ENCODE data around the gene GPSM1.

The GPSM1 gene

DNA sequence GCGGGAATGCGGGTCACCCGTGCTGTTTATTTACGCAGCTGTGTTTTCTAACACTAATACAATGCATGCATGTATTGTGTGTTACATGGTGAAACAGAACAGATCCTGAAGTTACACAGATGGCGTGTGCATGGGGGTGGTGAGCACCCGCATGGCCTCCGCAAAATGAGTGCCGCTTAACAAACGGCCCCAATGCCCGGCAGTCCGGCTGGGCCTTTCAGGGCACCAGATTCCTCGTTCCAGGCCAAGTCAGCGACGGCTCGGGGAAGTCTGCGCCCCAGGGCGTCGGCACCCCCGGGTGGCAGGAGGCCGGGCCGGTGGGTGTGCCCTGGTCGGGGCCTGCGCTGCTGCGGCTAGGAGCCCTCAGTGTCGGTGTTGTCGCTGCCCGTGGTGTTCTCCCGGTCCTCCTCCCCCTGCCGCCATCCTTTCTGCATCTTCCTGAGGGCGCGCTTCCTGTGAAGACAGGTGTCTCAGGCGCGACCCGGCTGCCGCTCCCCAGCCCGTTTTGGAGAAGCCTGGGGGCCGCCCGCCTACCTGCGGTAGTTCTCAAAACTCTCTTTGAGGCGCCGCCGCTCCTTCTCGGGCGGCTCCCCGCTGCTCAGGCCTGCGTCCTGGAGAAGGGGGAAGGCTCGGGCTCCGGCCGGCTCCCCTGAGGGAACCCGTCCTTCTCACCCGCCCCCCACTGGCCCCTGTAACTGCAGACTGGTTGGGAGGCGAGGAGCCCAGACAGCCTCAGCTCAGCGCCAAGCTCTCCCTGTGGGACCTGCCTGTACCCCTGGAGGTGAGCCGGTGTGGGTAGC lies 36.8 kb downstream of the GPSM1 start:
- no peak for DNase-seq

DNA sequence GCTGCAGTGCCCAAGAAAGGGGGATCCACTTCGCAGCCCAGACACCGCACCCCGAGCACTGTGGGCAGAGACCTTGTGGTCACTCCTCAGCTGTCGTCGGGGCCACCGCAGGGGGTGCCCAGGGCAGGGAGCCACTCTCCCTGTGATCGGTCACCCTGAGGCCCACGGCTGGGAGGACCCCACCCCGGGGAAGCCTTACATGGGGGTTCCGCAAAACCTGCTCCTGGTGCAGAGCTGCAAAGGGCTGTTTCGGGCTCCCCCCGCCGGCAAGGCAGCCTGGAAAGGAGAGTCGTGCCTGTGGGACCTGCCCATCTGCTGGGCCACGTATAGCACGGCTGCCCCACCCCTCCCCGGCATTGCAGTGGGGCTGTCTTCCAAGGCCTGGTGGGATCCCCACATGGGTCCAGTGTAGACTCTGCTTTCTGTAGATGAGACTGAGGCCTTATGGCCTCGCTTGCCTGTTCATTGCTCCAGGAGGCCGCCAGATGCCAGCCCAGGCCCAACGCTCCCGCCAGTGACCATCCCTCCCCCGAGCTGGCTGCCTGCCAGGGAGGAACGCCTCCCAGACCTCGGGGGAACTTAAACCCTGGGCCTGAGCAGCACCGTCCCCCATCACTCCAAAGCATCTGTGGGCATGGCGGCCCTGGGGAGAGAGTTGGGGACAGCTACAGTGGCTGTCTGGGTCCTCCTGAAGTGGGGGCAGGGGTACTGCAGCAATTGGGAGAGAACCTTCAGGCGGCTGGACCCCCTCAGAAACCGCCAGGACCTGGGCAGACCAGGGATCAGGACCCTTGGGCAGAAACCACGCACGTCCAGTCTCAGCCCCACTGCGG lies 37.8 kb downstream of the GPSM1 start:
- DNase-seq = no peak

DNA sequence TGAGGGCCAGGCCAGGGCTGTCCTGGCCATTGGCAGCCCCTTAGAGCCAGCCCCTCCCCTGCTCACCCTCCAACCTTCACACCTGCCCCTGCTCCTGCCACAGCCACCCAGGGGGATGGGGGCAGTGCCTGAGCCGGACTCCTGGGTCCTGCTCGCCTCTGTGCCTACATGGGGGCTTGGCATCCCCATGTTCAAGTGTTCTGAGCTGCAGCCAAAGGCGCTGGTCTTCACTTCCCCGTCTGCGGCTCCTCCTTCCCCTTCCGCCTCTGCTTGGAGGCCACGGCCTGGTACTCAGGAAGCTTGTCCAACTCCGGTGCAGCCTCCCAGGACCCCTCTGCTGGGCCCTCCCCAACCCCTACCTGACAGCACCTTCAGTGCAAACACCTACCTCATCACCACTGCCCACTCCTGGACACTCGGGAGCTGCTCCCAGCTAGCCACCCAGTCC lies 38.5 kb downstream of the GPSM1 start:
- DNase-seq = no peak

DNA sequence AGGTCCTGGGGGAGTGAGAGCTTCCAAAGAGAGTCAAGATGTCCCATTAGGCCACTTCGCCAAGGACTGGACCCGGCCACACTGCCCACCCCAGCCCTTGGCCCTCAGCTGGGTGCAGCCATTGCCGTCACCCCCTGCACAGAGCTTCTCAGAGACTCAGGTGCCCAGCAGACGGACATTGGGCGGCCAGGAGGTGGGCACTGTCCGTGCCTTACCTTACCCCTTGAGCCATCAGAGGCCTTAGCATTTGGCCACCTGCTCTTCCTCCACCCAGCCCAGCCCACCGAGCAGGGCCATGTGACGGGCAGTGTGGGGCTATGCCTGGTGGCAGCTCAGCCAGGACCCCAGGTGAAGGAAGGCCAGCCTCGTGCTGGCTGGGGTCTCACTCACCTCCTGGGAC lies 39.5 kb downstream of the GPSM1 start:
- no peak for DNase-seq

DNA sequence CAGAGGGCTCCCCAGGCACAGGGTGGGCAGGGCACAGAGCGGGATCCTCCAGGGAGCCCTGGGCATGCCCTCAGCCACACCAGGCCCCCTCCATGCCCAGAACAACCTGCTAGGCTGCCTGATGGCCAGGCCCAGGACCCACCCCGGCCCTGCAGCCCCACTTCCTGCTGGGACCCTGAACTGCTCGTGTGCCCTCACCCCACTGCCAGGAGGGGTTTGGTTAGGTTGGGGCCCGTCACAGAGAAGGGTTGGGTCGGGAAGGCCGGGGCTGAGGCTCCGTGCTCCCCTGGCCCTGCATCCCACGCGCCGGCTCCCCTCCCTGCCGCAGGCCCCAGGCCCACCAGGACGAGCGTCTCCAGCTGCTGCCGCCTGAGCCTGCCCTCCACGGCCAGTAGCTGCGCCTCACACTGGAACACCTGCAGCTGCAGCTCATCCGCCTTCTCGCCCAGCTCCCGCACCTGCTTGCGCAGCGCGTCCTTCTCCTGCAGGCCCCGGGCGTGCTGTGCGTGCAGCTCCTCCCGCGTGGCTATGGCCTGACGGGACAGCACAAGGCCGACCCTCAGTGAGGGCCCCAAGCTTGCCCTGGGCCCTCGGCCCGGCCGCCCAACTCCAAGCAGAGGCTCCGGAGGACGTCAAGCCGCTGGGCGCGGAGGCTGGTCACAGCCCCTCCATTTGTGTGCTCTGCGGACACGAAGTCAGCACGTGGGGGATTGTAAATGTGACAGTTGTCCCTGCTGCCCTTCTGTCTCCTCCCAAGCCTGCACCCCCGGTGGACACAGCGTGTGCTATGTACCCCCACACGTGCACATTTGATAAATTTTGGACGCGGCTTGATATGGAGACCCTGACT lies 40.2 kb downstream of the GPSM1 start:
- no peak for DNase-seq

DNA sequence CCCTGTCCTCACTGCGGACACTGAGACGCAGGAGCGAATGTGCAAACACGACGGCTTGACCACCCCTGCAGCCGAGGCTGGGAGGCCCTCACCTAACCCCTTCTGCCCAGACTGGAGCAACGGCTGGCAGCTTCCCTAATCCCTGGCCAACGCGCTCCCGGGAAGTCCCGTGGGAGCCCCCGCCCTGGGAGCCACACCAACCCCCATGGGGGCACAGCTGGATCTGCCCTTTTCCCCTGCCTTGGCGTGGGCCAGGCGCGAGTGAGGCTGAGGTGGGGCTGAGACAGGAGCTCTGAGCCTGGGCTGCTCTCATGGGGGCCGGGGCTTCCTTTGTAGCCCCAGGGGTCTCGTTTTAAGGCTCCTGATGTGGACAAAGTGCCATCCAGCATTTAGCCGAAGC lies 40.9 kb downstream of the GPSM1 start:
- DNase-seq = no peak

DNA sequence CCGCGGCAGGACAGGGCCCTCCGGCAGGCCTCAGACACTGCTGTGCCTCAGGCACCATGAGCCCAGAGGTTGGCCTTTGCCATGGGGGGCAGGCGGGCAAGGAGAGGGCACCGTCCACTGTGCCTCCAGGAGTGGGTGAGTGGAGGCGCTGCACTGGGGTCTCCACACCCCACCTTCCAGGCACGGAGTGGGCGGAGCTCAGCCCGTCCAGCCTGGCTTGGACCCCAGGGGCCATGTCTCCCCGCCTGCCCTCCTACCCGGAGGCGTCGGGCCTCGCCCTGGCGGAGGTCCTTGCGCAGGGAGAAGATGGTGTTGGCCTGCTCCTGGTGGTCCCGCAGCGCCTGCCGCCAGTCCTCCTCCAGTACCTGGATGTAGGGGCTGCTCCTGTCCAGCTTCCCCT lies 42.7 kb downstream of the GPSM1 start:
- DNase-seq = no peak

DNA sequence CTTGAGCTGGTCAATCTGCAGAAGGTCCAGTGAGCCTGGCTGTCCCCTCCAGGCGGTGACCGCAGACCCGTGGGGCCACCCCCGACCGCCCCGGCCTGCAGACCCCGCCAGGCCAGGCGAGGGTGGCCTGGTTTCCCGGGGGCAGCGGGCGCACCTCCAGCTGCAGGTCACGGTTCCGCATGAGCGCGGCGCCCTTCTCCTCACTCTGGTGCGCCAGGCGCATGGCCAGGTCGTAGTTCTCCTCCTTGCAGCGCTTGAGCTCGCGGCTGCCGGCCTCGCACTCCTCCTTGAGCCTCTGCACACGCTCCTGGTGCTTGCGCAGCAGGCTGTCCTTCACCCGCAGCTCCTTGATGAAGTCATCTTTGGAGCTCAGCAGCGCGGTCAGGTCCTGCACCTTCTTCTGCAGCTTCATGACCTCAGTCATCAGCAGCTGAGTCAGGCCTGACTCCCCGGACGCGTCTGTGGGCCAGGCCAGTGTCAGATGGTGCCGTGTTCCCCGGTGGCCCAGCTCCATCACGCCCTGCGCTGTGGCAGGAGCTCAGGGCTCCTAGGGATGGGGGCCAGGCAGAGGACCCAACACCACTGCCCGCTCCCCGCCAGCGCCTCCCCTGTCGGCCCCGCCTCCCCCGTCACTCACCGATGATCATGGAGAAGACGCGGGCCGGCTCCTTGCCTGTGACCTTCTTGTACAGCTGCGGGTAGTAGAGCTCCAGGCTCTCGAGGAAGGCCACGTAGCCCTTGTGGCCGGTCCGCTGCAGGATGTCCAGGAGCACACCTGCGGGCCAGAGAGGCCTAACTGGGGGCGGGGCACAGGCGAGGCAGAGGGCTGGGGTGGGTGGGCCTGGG lies 43.6 kb downstream of the GPSM1 start:
- DNase-seq = no peak

DNA sequence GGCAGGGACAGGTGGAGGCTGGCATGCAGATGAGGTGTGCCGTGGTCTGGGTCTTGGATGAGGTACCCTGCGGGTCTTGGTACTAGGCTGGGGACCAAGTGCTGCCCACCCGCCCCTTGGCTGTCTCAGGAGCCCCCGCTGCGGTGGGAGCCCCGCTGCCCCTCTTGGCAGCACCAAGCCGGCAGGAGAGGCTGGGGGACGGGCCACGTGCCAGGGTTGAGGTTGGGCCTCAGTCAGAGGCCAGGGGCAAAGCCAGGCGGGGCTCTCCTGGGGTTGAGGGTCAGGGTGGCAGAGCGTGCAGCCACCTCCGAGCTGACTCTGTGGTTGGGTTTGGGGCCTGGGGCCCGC lies 44.2 kb downstream of the GPSM1 start:
- no peak for DNase-seq

DNA sequence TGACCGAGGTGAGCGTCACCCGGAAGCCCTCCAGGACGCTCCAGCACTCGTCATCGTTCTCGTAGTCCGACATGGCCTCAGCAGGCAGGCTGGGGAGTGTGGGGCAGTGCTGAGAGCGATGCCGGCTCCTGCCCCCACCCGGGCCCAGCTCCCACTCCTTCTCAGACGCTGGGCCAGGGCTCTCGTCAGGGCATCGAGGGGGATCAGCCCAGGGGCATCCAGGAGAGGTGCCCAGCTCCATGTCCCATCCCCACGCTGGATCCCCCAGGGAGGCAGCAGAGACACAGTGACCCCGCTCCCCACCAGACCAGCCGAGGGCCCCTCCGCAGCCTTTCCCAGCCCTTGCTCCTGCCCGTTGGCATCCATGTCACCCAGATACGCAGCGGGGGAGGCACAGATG lies 44.7 kb downstream of the GPSM1 start:
- no peak for DNase-seq

DNA sequence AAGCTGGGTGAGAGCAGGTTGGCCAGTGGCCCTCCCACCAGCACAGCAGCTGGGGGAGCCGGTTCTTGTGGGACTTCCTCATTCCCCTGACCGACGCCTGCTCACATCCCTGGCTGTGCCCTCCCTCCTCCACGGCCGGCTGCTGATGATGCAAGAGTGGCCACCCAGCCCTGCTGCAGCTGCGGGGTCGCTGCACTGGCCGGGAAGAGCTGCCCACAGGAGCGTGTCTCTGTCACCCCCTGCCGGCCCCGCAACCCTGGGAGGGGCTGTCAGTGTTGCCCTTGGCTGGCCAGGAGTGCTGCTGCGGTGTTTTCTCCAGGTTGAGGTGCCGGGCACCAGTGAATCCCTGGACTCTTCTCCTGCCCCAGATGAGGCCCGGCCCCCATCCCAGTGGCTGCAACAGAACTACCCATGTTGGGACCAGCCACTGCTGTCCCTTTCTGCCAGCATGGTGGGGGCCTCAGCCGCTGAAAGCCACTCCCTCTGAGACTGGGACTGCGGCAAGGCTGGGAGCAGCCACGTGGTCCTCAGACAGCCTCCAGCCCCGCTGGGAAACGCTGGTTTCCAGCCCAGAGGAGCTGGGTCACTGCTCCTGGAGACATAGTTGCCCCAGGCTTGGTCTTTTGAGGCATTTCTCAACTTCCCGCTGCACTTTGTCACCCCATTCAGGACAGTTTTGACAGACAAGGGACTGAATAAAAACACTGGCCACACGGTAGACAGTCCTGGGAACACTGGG lies 45.4 kb downstream of the GPSM1 start:
- no peak for DNase-seq

DNA sequence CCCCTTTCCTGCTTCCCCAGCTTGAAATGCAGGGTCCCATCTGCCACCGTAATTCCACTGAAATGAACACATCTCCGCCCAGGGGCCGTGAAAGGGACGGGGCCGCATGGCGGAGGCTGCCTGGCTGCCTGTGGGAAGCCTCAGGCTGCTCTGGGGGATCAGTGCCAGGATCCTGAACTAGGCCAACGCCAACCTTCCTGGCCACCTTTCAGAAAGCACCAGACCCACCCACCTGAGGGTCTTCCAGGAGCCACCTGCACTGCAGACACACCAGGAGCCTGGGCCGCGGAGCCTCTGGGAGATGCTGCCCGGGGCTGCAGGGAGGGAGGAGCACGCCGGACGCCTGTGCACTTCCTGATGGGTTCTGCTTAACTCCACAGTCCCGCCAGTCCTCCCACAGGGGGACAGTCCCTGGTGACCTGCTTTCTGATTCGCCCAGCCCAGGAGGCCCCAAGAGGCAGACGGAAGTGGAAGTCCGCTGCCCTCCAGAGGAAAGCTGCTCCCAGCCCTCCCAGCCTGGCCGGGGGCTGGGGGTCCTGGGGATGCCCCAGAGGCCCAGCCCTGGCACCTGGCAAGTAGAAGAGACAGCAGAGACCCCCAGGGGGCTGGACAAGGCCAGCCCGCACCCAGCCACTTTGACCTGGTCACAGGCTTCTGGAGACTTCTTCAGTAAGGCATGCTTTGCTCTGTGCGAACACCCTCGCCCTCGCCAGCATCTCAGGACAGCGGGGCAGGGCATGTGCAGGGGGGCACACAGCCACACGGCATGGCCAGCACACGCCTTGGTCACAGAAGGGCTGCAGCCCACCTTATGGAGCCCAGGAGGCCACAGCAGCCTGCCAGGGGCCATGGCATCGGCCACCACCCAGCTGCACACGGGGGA lies 46.2 kb downstream of the GPSM1 start, which contains the start of gene CARD9:
Gene CARD9, minus strand, starts transcription at position 370 of the 883 bp plus-strand sequence. CDS start 1,591 bp downstream, outside the sequence.
- DNase-seq = no peak

DNA sequence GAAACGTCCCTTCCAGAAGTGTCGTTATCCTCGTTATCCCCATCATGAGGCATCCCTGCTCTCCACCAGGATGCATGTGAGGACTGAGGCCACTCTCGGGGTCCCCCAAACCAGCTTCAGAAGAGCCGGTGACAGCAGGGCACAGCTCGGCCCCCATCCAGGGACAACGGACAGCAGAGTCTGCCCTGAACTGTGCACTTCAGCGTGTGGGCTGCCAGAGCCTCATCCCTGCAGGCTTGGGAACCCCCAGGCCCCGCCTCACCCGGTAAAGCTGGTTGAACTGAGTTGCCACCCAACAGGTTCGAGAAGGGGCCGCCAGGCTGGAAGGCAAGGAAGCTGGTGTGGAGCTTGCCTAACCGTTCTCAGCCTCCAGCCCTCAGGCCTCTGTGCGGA lies 46.8 kb downstream of the GPSM1 start:
- no peak for DNase-seq

DNA sequence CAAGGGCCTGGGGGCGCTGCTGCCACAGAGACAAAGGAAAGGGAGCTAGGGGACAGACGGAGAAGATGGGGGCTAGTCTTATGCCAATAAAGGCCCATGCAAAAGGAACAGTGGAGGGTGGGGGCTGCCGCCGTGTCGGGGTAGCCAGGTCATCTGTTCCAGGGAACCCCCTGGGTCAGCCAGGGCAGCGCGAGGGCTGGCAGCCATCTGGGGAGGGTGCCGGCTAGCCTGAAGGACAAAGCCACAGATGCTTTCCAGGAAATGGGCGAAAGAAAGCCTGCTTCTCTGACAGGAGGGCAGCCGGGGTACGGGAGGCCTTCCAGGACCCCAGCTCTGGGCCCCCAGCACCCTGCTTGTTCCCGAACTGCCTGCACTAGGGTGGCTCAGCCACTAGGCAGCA lies 47.8 kb downstream of the GPSM1 start:
- no peak for DNase-seq

DNA sequence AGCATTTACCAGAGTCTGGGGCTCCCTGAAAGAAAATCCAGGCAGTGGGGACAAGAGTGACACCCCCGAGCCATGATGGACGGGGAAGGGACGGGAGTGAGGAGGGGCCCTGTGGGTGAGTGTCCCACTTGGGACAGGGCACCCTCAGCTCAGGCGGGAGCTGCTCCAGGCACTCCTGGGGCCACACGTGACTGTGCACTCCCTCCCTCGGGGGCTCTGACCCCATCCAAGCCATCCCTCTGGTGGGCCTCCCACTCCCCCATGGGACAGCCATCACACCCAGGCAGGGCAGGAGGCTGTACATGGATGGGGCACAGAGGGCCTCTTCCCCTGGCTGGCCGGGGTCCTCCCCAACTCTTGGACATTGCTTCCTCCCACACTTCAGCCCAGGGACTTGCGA lies 49.1 kb downstream of the GPSM1 start:
- no peak for DNase-seq

DNA sequence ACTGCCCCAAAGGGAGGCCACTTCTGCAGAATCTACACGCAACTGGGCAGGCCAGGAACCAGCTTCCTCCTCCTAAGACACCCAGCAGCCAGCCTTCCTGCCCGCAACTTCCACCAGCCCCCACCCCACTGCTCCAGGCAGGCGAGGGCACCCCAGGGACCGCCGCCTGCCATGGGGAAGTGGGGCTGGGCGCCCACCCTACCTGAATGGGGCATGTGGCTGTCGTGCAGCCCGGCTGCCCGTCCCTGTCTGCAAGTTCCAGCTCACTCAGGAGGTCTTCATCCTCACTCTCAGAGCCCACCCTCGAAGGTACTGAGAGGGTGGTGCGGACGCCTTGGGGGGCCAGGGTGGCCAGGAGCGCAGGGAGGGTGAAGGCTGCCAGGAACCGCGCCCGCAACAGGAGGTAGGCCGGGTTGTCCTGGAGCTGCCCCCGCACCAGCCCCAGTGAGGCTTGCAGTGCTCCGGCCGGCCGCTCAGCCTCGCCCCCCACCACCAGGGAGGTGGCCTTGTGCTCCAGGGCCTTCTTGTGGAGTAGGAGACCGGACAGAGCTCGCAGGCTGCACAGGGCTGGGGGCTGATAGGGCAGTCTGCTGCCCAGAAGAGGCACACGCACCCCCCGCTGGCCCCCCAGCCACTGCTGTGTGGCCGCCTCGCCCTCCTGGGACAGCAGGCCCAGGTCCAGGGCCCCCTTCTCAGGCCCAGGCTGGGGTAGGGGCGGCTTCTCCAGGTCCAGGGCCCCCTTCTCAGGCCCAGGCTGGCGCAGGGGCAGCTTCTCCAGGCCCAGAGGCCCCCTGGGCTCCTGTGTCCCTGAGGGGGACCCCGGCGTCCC lies 50.2 kb downstream of the GPSM1 start:
- DNase-seq = no peak

DNA sequence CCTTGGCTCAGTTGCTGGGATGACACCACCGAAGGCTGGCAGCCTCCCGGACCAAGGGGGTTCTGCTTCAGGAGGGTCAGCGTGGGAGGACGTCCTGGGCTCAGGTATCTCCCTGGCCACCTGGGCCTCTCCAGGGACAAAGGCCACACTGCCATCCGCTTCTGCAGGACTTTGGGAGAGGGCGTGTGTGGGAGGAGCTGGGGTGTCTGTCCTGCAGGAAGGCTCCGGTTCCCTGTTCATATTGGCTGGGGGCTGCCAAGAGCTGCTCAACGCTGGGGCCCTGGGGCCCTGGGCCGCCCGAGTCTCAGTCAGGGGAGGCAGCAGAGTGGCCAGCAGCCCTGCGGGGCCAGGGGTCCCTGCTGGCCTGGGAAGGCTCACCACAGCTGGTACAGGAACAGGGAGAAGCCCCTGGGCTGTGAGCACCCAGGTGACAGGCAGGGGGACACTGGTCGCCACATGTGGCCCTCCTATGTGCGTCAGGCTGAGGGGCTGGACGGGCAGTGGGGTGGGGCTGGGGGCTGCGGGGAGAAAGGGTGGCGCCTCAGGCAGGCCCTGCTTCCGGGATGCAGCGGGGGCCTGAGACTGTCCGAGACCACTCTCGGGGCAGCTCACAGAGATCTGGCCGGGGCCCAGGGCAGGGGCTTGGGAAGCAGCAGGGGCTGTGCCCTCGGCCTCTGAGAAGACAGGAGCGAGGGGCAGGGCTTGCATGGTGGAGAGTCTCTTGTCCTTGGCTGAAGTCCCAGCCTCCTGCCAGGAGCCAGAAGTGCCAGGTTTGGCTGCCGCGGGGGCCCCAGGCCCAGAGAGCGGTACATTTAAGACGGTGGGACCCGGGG lies 51.0 kb downstream of the GPSM1 start:
- DNase-seq = no peak

DNA sequence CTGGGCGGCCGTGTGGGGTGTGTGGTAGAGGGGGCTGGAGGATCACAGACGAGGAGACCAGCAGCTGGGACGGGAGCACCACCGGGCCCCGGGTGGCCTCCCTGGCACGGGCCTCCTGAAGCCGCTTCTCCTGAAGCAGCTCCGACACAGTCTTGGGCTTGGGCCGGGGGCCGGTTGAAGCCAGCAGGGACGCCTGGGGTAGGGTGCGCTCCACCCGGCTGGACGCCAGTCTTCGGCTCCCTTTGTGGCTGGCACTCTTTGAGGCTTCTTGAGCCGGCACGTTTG lies 51.6 kb downstream of the GPSM1 start:
- DNase-seq = no peak

DNA sequence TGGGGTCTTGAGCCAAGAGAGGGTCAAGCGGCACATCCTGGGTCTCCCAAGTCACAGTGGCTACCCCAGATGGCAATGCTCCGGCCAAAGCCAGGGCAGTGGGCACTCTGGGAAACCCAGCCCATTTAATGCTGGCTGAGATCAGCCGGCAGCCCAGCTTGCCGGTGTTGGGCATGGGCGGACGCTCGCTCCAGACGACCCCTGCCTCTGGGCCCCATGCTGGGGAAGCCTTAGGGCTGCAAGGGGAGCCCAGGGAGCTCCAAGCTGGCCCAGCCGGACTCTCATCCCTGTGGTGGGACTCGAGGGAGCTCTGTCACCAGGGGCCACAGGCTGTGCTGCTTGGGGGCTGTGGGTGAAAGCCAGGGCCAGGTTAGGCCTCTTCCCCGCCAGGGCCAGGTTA lies 52.1 kb downstream of the GPSM1 start:
- DNase-seq = no peak
